ENCODE results near the gene NUB1.

GRCh38 chr7:151399906-151400305 lies 58.3 kb downstream of the NUB1 start:
- TF ChIP-seq POLR2A (IDR thresholded peaks at IDR 0.05): no peak
- TF ChIP-seq CTCF (IDR thresholded peaks at IDR 0.05): no peak
